HEK293T (cell line): ENCODE results near the gene GRB7.

Source experiments
- BHLHE40 ChIP-seq: fragments of 450-650 bp; IDR thresholded peaks from 2 replicates; pipeline ENCODE4 v1.6.1; 2016; ENCODE audit warnings: mild to moderate bottlenecking, moderate library complexity, borderline replicate concordance
- LEF1 ChIP-seq: fragments of 450-650 bp; IDR thresholded peaks from 2 replicates; pipeline ENCODE4 v1.6.1; 2017; ENCODE audit warnings: mild to moderate bottlenecking, borderline replicate concordance

DNA sequence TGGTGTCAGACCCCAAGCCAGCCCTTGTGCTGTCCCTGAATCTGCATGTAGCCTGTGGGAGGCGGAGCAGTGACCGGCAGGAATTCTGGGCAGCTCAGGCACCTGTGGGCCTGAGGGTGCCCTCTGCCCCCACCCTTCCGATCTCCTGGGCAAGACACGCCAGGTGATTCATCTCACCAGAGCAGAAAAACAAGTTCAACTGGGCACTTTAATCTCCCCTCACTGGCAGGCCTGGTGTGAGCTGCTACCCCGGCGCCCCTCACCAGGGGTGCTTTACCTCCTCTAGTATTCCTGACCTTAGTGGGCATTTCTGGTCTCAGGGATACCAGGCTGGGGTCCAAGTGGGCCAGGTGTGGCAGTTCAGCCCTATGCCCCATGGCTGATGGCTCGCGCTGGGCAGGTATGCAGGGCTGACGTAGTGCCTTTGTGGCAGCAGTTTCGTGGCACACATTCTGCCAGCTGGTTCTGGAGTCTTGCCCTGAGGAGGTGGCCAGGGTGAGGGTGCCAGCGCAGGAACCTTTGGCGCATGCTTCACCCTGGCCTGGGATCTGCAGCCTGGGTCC lies 31.9 kb upstream of the GRB7 start:
- no peak for TF ChIP-seq LEF1
- no peak for TF ChIP-seq BHLHE40
